ENCODE measurements around the gene RNF224.
A peak's percentile ranks its signal among the peaks of the same experiment; 100 is the strongest.

RNF224 gene

GRCh38 chr9:137216188-137216965 lies 10.9 kb upstream of the RNF224 start:
- DNase-seq: no peak

DNA sequence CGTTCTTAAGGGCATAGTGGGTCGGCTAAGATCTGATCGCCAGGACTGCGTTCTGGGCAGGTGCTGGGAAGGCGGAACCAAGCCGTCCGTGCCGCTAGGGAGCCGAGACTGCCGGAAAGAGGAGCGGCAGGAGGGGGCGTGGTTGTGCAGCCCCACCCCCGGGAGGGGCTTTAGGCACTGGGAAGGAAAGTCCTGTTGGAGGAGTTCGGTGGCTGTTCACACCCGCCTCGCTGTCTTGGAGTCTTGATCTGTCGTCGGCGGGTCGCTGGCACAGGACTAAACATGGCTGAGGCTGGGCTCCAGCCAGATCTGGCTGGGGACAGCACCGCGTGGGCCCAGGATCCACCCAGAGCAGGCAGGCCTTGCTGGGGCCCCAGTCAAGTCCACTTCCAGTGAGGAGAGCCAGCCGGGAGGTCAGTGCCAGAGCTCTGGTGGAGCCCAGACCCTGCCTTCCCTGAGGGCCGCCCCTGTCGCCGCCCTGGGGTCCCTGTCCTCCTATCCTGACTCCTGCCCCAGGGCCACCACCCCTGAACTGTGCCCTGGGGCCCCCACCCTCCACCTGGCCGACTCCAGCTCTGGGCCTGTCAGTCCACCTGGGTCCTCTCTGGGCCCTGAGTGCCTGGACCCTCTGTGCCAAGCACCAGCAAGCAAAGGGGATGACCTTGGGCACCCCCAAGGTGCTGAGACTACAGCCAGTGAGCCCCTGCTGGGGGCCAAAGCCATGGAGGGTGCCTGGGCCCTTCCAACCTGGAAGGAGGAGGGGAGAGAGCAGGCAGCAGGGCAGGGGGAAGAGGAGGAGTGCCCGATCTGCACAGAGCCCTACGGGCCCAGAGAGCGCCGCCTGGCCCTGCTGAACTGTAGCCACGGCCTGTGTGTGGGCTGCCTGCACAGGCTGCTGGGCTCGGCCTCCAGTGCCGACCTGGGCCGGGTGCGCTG lies 9.8 kb upstream of the RNF224 start:
- DNase-seq: no peak

- DNase-seq: no peak
Observed at GRCh38 chr9:137218212-137218753, 9.0 kb upstream of the RNF224 start.

GRCh38 chr9:137218754-137219271 lies 8.5 kb upstream of the RNF224 start:
- DNase-seq: no peak

- DNase-seq: no peak
Observed at GRCh38 chr9:137219757-137220316, 7.5 kb upstream of the RNF224 start.

GRCh38 chr9:137220317-137221094 lies 6.8 kb upstream of the RNF224 start:
- no peak for DNase-seq

DNA sequence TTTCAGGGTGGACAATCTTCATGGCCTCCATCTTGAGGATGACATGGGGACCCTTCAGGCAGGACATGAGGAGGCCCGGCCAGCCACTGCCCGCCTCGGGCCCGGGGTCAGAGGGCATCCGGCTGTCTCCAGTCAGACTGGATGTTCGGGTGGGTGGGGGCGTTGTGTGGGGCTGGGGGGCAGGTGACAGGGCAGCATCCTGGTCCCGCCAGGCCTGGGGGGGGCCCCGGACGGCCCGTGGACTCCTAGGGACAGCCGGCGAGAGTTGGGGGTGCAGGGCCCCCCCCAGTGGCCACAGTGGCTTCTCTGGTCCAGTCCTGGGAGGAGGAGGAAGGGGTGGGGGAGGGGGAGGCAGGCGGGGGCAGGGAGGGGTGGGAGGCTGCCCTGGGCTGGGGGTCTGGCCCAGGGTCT lies 6.2 kb upstream of the RNF224 start:
- no peak for DNase-seq

GRCh38 chr9:137221506-137222111 lies 5.7 kb upstream of the RNF224 start:
- peak in 1 of 2 donors; percentile 28 for DNase-seq

DNA sequence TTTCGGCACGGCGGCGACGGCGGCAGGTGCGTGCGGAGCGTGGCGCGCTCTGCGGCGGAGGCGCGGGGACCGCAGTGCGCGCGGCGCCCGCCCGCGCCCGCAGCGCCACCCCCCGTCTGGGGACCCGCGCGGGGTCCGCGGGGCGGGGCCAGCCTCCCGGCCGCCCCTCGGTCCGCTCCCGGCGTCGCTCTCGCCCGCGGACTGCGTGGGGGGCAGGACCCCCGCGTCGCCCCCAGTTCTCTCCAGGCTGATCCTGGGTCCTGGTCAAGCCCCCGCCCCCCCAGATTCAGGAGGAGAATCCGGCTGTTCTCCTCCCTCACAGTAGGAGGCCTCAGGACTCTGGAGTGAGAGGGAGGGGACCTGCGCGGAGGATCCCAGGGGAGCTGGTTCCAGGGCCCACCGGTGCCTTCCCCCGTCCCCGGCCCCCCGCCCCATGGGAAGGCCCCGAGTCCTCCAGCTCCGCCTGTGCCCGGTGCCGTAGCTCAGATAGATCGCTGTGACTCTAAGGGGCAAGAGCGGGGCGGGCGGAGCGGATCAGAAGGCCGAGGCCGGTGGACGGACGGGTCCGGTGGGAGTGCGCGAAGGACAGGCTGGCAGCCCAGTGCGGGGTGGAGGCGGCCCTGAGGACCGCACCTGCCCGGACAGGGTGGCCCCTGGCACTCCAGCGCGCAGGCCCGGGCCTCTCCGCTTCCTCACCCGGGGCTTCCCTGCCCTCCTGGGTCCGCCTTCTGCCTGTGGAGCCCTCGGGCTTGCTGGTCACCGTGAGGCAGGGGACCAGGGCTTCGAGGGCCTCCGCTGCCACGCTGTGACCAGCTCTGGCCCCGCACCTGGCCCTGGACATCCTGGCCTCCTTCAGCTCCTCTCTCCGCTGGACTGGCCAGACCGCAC lies 4.9 kb upstream of the RNF224 start, which contains the start of gene RNF208:
RNF208 (minus strand) TSS at position 51 of the 888 bp plus-strand sequence. CDS start 1,028 bp downstream, outside the sequence.
- peak in 1 of 2 donors; percentile 8 for DNase-seq

- DNase-seq: peak; percentile 99 to 100
Observed at GRCh38 chr9:137223078-137223970, 4.0 kb upstream of the RNF224 start.

DNA sequence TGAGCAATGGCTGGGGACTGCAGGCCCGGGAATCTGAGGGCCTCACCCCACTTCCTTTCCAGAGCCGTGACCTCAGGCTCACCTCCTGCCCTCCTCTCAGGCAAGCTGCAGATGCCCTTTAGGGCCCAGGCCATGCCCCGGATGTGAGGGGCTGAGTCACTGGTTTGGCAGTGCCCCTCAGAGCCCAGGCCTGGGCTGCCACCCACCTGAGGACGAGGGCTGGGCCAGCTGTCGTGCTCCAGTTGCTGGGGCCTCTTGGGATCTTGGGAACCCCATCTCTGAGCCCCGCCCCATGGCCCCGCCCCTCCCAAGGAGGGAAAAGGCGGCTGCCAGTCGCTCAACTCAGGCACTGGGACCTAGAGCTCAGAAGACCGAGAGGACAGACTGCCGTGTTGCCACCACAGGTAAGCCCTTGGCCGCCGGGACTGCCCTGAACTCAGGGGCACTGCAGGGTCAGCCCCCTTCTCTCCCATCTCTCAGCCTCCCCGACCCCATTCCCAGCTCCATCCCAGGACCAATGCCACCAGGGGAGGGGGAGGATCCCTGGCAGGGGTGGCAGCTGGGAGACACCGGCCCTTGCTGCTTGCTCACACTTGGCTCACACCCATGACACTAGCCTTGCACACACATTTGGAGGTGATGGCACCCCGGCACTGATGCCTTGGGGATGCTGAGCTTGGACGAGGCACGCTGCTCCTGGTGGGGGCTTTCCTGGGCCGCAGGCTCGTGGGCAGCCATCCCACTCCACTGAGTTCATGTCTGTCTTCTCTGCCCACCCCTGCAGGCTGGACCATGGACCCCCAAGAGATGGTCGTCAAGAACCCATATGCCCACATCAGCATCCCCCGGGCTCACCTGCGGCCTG lies 2.2 kb upstream of the RNF224 start, which contains the start of gene CYSRT1:
CYSRT1 (plus strand) TSS at position 345 of the 865 bp plus-strand sequence; CDS start at position 793, 448 bp downstream.
- DNase-seq: peak in 1 of 2 donors; percentile 11

GRCh38 chr9:137225699-137226331 lies 1.5 kb upstream of the RNF224 start:
- no peak for DNase-seq

DNA sequence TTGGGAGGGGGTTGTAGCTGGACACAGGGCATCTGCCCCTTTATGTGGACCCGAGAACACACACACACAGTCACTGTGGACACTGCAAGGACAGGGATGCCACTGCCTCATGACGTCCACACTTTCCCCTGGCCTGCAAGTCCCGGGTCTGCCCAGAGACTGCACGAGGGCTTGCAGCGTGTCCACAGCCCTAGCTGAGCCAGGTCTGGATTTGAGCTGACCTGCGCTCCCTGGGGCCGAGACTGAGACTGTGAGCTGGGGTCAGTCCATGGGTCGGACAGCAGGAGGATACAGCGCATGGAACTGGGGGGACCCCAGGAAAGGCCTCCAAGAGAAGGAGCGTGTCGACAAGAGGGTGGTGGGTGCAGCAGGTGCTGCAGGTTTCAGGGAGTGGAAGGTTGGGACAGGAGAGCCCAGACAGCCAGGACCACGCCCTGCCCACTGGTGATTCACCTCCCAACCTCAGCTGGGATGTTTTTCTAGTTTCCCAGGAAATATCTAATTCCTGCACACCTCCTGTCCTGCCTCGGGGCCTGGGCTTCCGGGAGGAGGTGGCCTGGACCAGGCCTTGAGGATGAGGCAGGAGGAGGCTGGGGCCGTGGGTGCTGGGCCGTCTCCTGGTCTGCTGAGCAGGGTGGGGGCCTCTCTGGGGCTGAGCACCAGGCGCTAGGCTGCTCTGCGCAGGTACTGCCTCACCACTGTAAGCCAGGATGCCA lies 806 bp upstream of the RNF224 start:
- no peak for DNase-seq

GRCh38 chr9:137227853-137228505 lies 677 bp downstream of the RNF224 start:
- DNase-seq: no peak

DNA sequence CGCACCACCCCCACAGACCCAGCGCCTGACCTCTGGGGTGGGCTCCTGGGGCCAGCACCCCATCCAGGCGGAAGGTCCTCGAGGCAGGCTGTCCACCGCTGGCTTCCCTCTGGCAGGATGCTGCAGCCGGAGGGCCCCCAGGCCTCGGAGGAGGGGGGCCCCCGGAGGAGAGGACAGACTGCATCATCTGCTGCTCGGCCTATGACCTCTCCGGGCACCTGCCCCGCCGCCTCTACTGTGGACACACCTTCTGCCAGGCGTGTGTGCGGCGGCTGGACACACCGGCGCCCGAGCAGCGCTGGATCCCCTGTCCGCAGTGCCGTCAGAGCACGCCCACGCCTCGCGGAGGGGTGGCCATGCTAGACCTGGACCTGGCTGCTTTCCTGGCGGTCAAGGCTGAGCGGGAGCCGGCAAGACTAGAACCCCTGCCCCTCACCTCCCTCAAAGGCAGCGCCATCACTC lies 1.2 kb downstream of the RNF224 start:
- DNase-seq: no peak

Measured in CD4-positive, alpha-beta T cell treated with Interleukin-4 for 1 hour (primary cell).